SK-N-SH (cell line): ENCODE data around the gene MSL3B.

ENCODE experiments used
- RFX5 ChIP-seq: IDR thresholded peaks from 2 replicates; pipeline ENCODE4 v1.6.1; 2012; ENCODE audit warnings: mild to moderate bottlenecking, improper control_type of control experiment, low read length
- TEAD4 ChIP-seq: IDR thresholded peaks from 2 replicates; pipeline ENCODE4 v1.4.0; 2012; ENCODE audit warnings: mild to moderate bottlenecking, borderline replicate concordance; ENCODE audit not compliant: insufficient read depth
- TF ChIP-seq, protein P1 (sequence below): fragments of 200-600 bp; sonication (generic); IDR thresholded peaks from 2 replicates; pipeline ENCODE4 v1.6.1; 2017; ENCODE audit warnings: antibody characterized with exemption, mild to moderate bottlenecking, moderate library complexity

DNA sequence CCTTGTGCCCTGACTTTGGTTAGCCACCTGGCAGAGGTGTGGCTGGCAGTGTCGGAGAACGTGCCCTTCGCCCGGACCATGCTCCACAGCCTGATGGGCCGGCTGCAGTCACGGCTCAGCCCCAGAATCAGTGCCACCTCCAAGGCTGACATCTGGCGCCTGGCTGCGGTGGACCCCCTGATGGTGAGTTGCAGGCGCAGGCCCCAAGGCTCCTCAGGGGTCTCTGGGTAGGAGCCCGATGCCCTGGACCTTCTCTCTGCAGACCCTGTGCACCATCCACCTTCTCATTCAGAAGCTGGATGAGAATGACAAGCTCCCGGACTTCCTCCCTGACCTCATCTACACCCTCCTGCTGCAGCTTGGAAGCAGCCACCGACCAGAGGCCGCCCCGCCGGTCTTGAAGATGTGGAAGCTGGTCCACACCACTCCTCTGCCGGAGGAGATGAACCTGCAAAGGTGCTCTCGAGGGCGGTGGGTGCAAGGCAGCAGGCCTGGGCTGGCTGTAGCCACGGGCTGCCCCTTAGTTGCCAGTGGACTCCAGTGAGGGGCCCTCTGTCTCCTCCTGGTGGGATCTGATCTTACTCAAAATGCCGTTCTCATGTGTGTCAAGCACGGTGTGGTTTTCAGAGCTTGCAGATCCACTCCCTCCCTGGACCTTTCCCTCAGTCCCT is 46.0 kb downstream of the MSL3B start:
- TF ChIP-seq, protein P1, sequence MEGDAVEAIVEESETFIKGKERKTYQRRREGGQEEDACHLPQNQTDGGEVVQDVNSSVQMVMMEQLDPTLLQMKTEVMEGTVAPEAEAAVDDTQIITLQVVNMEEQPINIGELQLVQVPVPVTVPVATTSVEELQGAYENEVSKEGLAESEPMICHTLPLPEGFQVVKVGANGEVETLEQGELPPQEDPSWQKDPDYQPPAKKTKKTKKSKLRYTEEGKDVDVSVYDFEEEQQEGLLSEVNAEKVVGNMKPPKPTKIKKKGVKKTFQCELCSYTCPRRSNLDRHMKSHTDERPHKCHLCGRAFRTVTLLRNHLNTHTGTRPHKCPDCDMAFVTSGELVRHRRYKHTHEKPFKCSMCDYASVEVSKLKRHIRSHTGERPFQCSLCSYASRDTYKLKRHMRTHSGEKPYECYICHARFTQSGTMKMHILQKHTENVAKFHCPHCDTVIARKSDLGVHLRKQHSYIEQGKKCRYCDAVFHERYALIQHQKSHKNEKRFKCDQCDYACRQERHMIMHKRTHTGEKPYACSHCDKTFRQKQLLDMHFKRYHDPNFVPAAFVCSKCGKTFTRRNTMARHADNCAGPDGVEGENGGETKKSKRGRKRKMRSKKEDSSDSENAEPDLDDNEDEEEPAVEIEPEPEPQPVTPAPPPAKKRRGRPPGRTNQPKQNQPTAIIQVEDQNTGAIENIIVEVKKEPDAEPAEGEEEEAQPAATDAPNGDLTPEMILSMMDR: no peak
- TF ChIP-seq RFX5 (no peak), TEAD4 (no peak)
